GM18508 (cell line): ENCODE measurements around the gene GGNBP2.

ENCODE experiments used
- ATAC-seq: cut with Tn5 transposase; IDR thresholded peaks from one replicate; pipeline ENCODE4 v1.9.1; 2021; ENCODE audit warnings: moderate number of reproducible peaks; ENCODE audit not compliant: insufficient read depth, unreplicated experiment

Gene GGNBP2

GRCh38 chr17:36550491-36551417 is 6.0 kb downstream of the GGNBP2 start:
- no peak for ATAC-seq

GRCh38 chr17:36553459-36553858 is 8.7 kb downstream of the GGNBP2 start:
- no peak for ATAC-seq

GRCh38 chr17:36566081-36566480 is 21.4 kb downstream of the GGNBP2 start:
- no peak for ATAC-seq

- no peak for ATAC-seq
Observed at GRCh38 chr17:36575028-36575427, 30.3 kb downstream of the GGNBP2 start.

GRCh38 chr17:36576793-36577192 is 32.1 kb downstream of the GGNBP2 start:
- ATAC-seq, result no peak

- no peak for ATAC-seq
Observed at GRCh38 chr17:36578671-36579070, 34.0 kb downstream of the GGNBP2 start.

- no peak for ATAC-seq
Observed at GRCh38 chr17:36583787-36584186, 39.1 kb downstream of the GGNBP2 start.

GRCh38 chr17:36586138-36586537 is 41.4 kb downstream of the GGNBP2 start:
- ATAC-seq, result no peak

- ATAC-seq, result no peak
Observed at GRCh38 chr17:36590082-36590481, 45.4 kb downstream of the GGNBP2 start.

GRCh38 chr17:36591434-36592315 is 47.0 kb downstream of the GGNBP2 start, which contains the start of gene DHRS11:
TSS of gene DHRS11 (plus strand) at chr17:36591879. CDS start at chr17:36592010, 131 bp downstream.
- no peak for ATAC-seq

GRCh38 chr17:36592316-36592715 is 47.6 kb downstream of the GGNBP2 start:
- ATAC-seq, result no peak

GRCh38 chr17:36592716-36593321 is 48.1 kb downstream of the GGNBP2 start:
- no peak for ATAC-seq

GRCh38 chr17:36593656-36594316 is 49.1 kb downstream of the GGNBP2 start:
- ATAC-seq, result no peak

GRCh38 chr17:36594626-36595401 is 50.1 kb downstream of the GGNBP2 start:
- no peak for ATAC-seq

GRCh38 chr17:36597226-36597625 is 52.5 kb downstream of the GGNBP2 start:
- no peak for ATAC-seq

- ATAC-seq, result no peak
Observed at GRCh38 chr17:36597866-36598777, 53.4 kb downstream of the GGNBP2 start.

GRCh38 chr17:36598951-36599401 is 54.3 kb downstream of the GGNBP2 start:
- no peak for ATAC-seq

GRCh38 chr17:36599546-36600250 is 55.0 kb downstream of the GGNBP2 start:
- ATAC-seq, result no peak
